IMR-90 (cell line): ENCODE results near the gene PLXNA4. TPM values are rescaled to one million over a fixed set of nuclear protein-coding genes. Genes with fewer than 3 reads are reported as not detected.
"Not testable (repeated sequence)": the region's sequence is repeated elsewhere in the genome, so short reads cannot be mapped to it uniquely, and the experiment has no call there.

Source experiments
- ATAC-seq: fragments of 200-7000 bp; cut with Tn5 transposase; 2 replicates; pipeline ENCODE4 v1.9.1; 2020; ENCODE audit warnings: low read depth, mild to moderate bottlenecking, moderate library complexity
- BruUV-seq: library from RNA; stranded (reverse); fragments of 400-500 nt; replicated peaks from 2 replicates; lab custom pipeline; 2021; lab: Mats Ljungman, UMichigan
- CTCF ChIA-PET: fragments of 300-600 bp; formaldehyde crosslinking; extraction: SDS; loops from one replicate; lab custom pipeline; 2021; ENCODE audit warnings: antibody characterized with exemption; lab: Yijun Ruan, JAX
- POLR2A ChIA-PET: fragments of 300-600 bp; sonication (Branson Sonifier 250); formaldehyde crosslinking; loops from one replicate; lab custom pipeline; 2022; ENCODE audit warnings: antibody characterized with exemption; ENCODE audit not compliant: unreplicated experiment; lab: Charles Lee
- DNase-seq: peaks from one replicate; pipeline ENCODE4 v3.0.0; 2013
- H2AFZ ChIP-seq: replicated peaks from 2 replicates; pipeline ENCODE3; 2013; ENCODE audit warnings: low read length, mild to moderate bottlenecking; ENCODE audit not compliant: poor library complexity
- H2AK5ac ChIP-seq: 2 replicates; pipeline ENCODE4 v1.6.1; 2013; ENCODE audit warnings: low read depth, low read length, inconsistent platforms
- H2AK9ac ChIP-seq: replicated peaks from 2 replicates; pipeline ENCODE3; 2013; ENCODE audit warnings: mild to moderate bottlenecking, low read depth, low read length, moderate library complexity; ENCODE audit not compliant: poor library complexity
- H2BK120ac ChIP-seq: 2 replicates; pipeline ENCODE4 v1.6.1; 2013; ENCODE audit warnings: low read depth, low read length, inconsistent platforms
- H2BK15ac ChIP-seq: 3 replicates; pipeline ENCODE4 v1.6.1; 2013; ENCODE audit warnings: low read depth, low read length, inconsistent platforms
- H2BK20ac ChIP-seq: 2 replicates; pipeline ENCODE4 v1.6.1; 2013; ENCODE audit warnings: low read depth, mild to moderate bottlenecking, inconsistent platforms, low read length, moderate library complexity
- H2BK5ac ChIP-seq: 2 replicates; pipeline ENCODE4 v1.6.1; 2013; ENCODE audit warnings: mild to moderate bottlenecking, low read depth, low read length, inconsistent platforms; ENCODE audit not compliant: poor library complexity, severe bottlenecking
- H3K14ac ChIP-seq: replicated peaks from 2 replicates; pipeline ENCODE4 v1.6.1; 2013; ENCODE audit warnings: low read depth, low read length, inconsistent platforms
- H3K18ac ChIP-seq: 2 replicates; pipeline ENCODE4 v1.6.1; 2013; ENCODE audit warnings: low read depth, low read length, control low read depth
- H3K23ac ChIP-seq: 2 replicates; pipeline ENCODE4 v1.6.1; 2013; ENCODE audit warnings: low read depth, low read length, inconsistent platforms
- H3K27ac ChIP-seq: 2 replicates; pipeline ENCODE4 v1.5.1; 2013; ENCODE audit warnings: mild to moderate bottlenecking, control low read depth, low read length; ENCODE audit not compliant: insufficient read depth
- H3K27me3 ChIP-seq: 2 replicates; pipeline ENCODE4 v1.6.1; 2013; ENCODE audit warnings: low read length; ENCODE audit not compliant: control insufficient read depth, insufficient read depth
- H3K36me3 ChIP-seq: 2 replicates; pipeline ENCODE4 v1.6.1; 2013; ENCODE audit warnings: low read length, mixed read lengths; ENCODE audit not compliant: control insufficient read depth, insufficient read depth
- H3K4ac ChIP-seq: 2 replicates; pipeline ENCODE4 v1.6.1; 2013; ENCODE audit warnings: low read depth, low read length, inconsistent platforms
- H3K4me1 ChIP-seq: 2 replicates; pipeline ENCODE4 v1.6.1; 2013; ENCODE audit warnings: low read length, mixed read lengths; ENCODE audit not compliant: control insufficient read depth, insufficient read depth
- H3K4me2 ChIP-seq: 2 replicates; pipeline ENCODE4 v1.6.1; 2013; ENCODE audit warnings: low read depth, mild to moderate bottlenecking, control low read depth, low read length, moderate library complexity
- H3K4me3 ChIP-seq: 2 replicates; pipeline ENCODE4 v1.5.1; 2013; ENCODE audit warnings: low read depth, mild to moderate bottlenecking, control low read depth, low read length, moderate library complexity; ENCODE audit not compliant: insufficient read depth
- H3K56ac ChIP-seq: 2 replicates; pipeline ENCODE4 v1.6.1; 2013; ENCODE audit warnings: low read length, inconsistent platforms; ENCODE audit not compliant: insufficient read depth; ENCODE audit errors: extremely low read depth
- H3K79me1 ChIP-seq, 2 experiments: 2 replicates each; pipeline ENCODE4 v1.6.1; 2013; ENCODE audit warnings: low read length in 2 of 2, inconsistent platforms in 1 of 2, low read depth in 1 of 2
- H3K9ac ChIP-seq: 2 replicates; pipeline ENCODE4 v1.6.1; 2013; ENCODE audit warnings: low read depth, low read length, control low read depth
- H3K9me1 ChIP-seq: 2 replicates; pipeline ENCODE4 v1.6.1; 2013; ENCODE audit warnings: low read length, inconsistent platforms; ENCODE audit not compliant: insufficient read depth
- H3K9me3 ChIP-seq: 2 replicates; pipeline ENCODE4 v1.6.1; 2013; ENCODE audit warnings: low read length; ENCODE audit not compliant: control insufficient read depth, insufficient read depth
- H4K20me1 ChIP-seq: 2 replicates; pipeline ENCODE4 v1.6.1; 2013; ENCODE audit warnings: low read length, inconsistent platforms; ENCODE audit not compliant: insufficient read depth
- H4K5ac ChIP-seq: 2 replicates; pipeline ENCODE4 v1.6.1; 2013; ENCODE audit warnings: mild to moderate bottlenecking, low read depth, low read length, control low read depth
- H4K8ac ChIP-seq, 2 experiments: 2 replicates each; pipeline ENCODE4 v1.6.1; 2013; ENCODE audit warnings: low read depth in 2 of 2, low read length in 2 of 2, control low read depth in 1 of 2, inconsistent platforms in 1 of 2
- H4K91ac ChIP-seq: 2 replicates; pipeline ENCODE4 v1.6.1; 2013; ENCODE audit warnings: low read depth, low read length, inconsistent platforms; ENCODE audit not compliant: insufficient read depth
- CTCF ChIP-seq: conservative IDR thresholded peaks from 2 replicates; pipeline ENCODE4 v1.5.1; 2012; ENCODE audit warnings: mild to moderate bottlenecking, low read depth, low read length, improper control_type of control experiment
- SMC3 ChIP-seq: fragments of 150-350 bp; IDR thresholded peaks from 2 replicates; pipeline ENCODE4 v1.6.1; 2016; ENCODE audit warnings: low read depth, mild to moderate bottlenecking, antibody characterized with exemption, low read length, moderate library complexity
- WGBS, 2 experiments: methylation state at CpG; one replicate each; pipeline versions ENCODE4 v1.1.5 to v1.1.7; 2013; ENCODE audit warnings: missing lambda C conversion rate in 2 of 2; ENCODE audit not compliant: insufficient read length in 1 of 2; ENCODE audit errors: extremely low coverage in 2 of 2; 5-methylcytosine and 5-hydroxymethylcytosine counted together
- dilution Hi-C: fragments of 300-500 bp; cut with HindIII; formaldehyde crosslinking; loops from one replicate; pipeline ENCODE4 v1.14.3; 2018; ENCODE audit warnings: low sequenced_read_pairs; ENCODE audit not compliant: unreplicated experiment
- in situ Hi-C: fragments of 300-500 bp; cut with MboI; formaldehyde crosslinking; loops from 3 replicates; pipeline ENCODE4 v1.14.3; 2019; ENCODE audit warnings: low sequenced_read_pairs, inconsistent platforms, mixed read lengths
- intact Hi-C: fragments of 100-400 bp; cut with micrococcal nuclease; formaldehyde crosslinking; loops from 2 replicates; pipeline ENCODE4 v1.10.0; 2022
- polyA plus RNA-seq, 3 experiments: library from polyadenylated mRNA; depleted of rRNA; stranded (reverse); fragments of >200 nt; gene quantifications; 2 replicates each; pipeline ENCODE4 v1.2.3, GENCODE V29; 2012; ENCODE audit warnings: low replicate concordance in 1 of 3
- total RNA-seq: library from RNA; depleted of rRNA; stranded (reverse); fragments of >200 nt; gene quantifications from 2 replicates; pipeline ENCODE4 v1.2.3, GENCODE V29; 2012

The PLXNA4 gene
- total and polyA plus RNA-seq, 2 of the 4 experiments (the other 2 are of a cell fraction) = under 0.01 TPM

GRCh38 chr7:132390705-132391104 lies 185.6 kb downstream of the PLXNA4 start:
- peak overlapping the region; percentile 8 for H2AFZ ChIP-seq
- no peak overlapping the region for H4K8ac ChIP-seq
- H3K4me3 ChIP-seq = no peak overlapping the region
- no CpG with 5 or more reads among the region's 3 CpGs for WGBS, 2 experiments
- H2BK120ac ChIP-seq = no peak overlapping the region
- H3K4ac ChIP-seq = no peak overlapping the region
- H3K27ac ChIP-seq = no peak overlapping the region
- peak; percentile 12 for DNase-seq
- H3K79me1 ChIP-seq = no peaks in the 10 kb centered on the region
- H2BK15ac ChIP-seq = no peak overlapping the region
- TF ChIP-seq CTCF = no peak
- no peak for TF ChIP-seq SMC3
- no peak overlapping the region for H4K5ac ChIP-seq
- no TSS peak for BruUV-seq
- H3K9me3 ChIP-seq = no peaks in the 10 kb centered on the region
- H2AK5ac ChIP-seq = no peak overlapping the region
- H3K27me3 ChIP-seq = no peaks in the 10 kb centered on the region
- intact Hi-C loops = no loop called here
- no peak overlapping the region for H3K18ac ChIP-seq
- POLR2A ChIA-PET = no interaction called here
- H3K56ac ChIP-seq = no peak overlapping the region
- H4K91ac ChIP-seq = no peak overlapping the region
- no peak overlapping the region for H3K14ac ChIP-seq
- no peak overlapping the region for H3K4me2 ChIP-seq
- ATAC-seq = peak; percentile 37; the same call in 1 of the 2 replicates
- H2BK20ac ChIP-seq = no peak overlapping the region
- H2AK9ac ChIP-seq = no peak overlapping the region
- in situ Hi-C loops = no loop called here
- no peaks in the 10 kb centered on the region for H4K20me1 ChIP-seq
- dilution Hi-C loops = no loop called here
- H3K23ac ChIP-seq = no peak overlapping the region
- no peak overlapping the region for H2BK5ac ChIP-seq
- no peaks in the 10 kb centered on the region for H3K4me1 ChIP-seq
- no peak overlapping the region for H3K9ac ChIP-seq
- no peaks in the 10 kb centered on the region for H3K9me1 ChIP-seq
- H3K36me3 ChIP-seq = no peaks in the 10 kb centered on the region
- CTCF ChIA-PET = interaction anchor here (0.6 kb wide), 1 partner anchor 68 kb away, joined by 6 read pairs; no protein-coding TSS in a partner anchor

GRCh38 chr7:132390049-132390448 lies 186.2 kb downstream of the PLXNA4 start:
- H3K79me1 ChIP-seq, DNase-seq, H3K18ac ChIP-seq, ATAC-seq, H3K27ac ChIP-seq, H4K5ac ChIP-seq, H3K9me3 ChIP-seq, H4K20me1 ChIP-seq, H3K9me1 ChIP-seq, H2AK5ac ChIP-seq, H3K9ac ChIP-seq, H2AK9ac ChIP-seq, H2BK15ac ChIP-seq, H3K4me1 ChIP-seq, BruUV-seq, H4K91ac ChIP-seq, POLR2A ChIA-PET, H2AFZ ChIP-seq, H2BK120ac ChIP-seq, intact Hi-C loops, H3K4me3 ChIP-seq, H3K27me3 ChIP-seq, H3K56ac ChIP-seq, H2BK5ac ChIP-seq, H4K8ac ChIP-seq, H3K14ac ChIP-seq, H3K36me3 ChIP-seq, H2BK20ac ChIP-seq, dilution Hi-C loops, CTCF ChIA-PET, in situ Hi-C loops, H3K23ac ChIP-seq, H3K4me2 ChIP-seq, H3K4ac ChIP-seq: not testable (repeated sequence)
- WGBS, 2 experiments = no CpG with 5 or more reads among the region's 4 CpGs
